ENCODE measurements around the gene FBN1.

Gene FBN1

GRCh38 chr15:48435321-48435720 is 210.2 kb downstream of the FBN1 start:
- Histone ChIP-seq H3K9me3 (replicated peaks; ENCODE audit: low read length) (no peaks in the 10 kb centered on the region), H3K27me3 (ENCODE audit: control insufficient read depth, insufficient read depth, low read length) (no peaks in the 10 kb centered on the region), H3K9ac (ENCODE audit: low read depth, low read length) (no peak overlapping the region), H3K4me1 (ENCODE audit: control insufficient read depth, insufficient read depth, low read length) (peaks cover 19% of the 10 kb centered on the region), H3K4me2 (ENCODE audit: low read length) (no peak overlapping the region), H3K36me3 (ENCODE audit: insufficient read depth, low read length) (peaks cover 92% of the 10 kb centered on the region), H3K4me3 (ENCODE audit: low read length) (no peak overlapping the region)

- Histone ChIP-seq H3K4me1 (ENCODE audit: control insufficient read depth, insufficient read depth, low read length) (peaks cover 11% of the 10 kb centered on the region), H3K4me3 (ENCODE audit: low read length) (no peak overlapping the region), H3K4me2 (ENCODE audit: low read length) (no peak overlapping the region), H3K36me3 (ENCODE audit: insufficient read depth, low read length) (peaks cover 92% of the 10 kb centered on the region), H3K9me3 (replicated peaks; ENCODE audit: low read length) (no peaks in the 10 kb centered on the region), H3K27me3 (ENCODE audit: control insufficient read depth, insufficient read depth, low read length) (no peaks in the 10 kb centered on the region), H3K9ac (ENCODE audit: low read depth, low read length) (no peak overlapping the region)
Measured at GRCh38 chr15:48433226-48433886, 212.2 kb downstream of the FBN1 start.

GRCh38 chr15:48432688-48433087 is 212.8 kb downstream of the FBN1 start:
- Histone ChIP-seq H3K36me3 (ENCODE audit: insufficient read depth, low read length) (peaks cover 92% of the 10 kb centered on the region), H3K27me3 (ENCODE audit: control insufficient read depth, insufficient read depth, low read length) (no peaks in the 10 kb centered on the region), H3K4me2 (ENCODE audit: low read length) (no peak overlapping the region), H3K9ac (ENCODE audit: low read depth, low read length) (no peak overlapping the region), H3K9me3 (replicated peaks; ENCODE audit: low read length) (no peaks in the 10 kb centered on the region), H3K4me3 (ENCODE audit: low read length) (no peak overlapping the region), H3K4me1 (ENCODE audit: control insufficient read depth, insufficient read depth, low read length) (peaks cover 18% of the 10 kb centered on the region)

GRCh38 chr15:48427960-48428547 is 217.5 kb downstream of the FBN1 start:
- H3K4me1 ChIP-seq (ENCODE audit: control insufficient read depth, insufficient read depth, low read length) = peaks cover 19% of the 10 kb centered on the region
- H3K36me3 ChIP-seq (ENCODE audit: insufficient read depth, low read length) = peaks cover 91% of the 10 kb centered on the region
- no peak overlapping the region for H3K4me3 ChIP-seq (ENCODE audit: low read length)
- H3K4me2 ChIP-seq (ENCODE audit: low read length) = no peak overlapping the region
- no peak overlapping the region for H3K9ac ChIP-seq (ENCODE audit: low read depth, low read length)
- no peaks in the 10 kb centered on the region for H3K9me3 ChIP-seq (replicated peaks; ENCODE audit: low read length)
- H3K27me3 ChIP-seq (ENCODE audit: control insufficient read depth, insufficient read depth, low read length) = no peaks in the 10 kb centered on the region

GRCh38 chr15:48427479-48427878 is 218.0 kb downstream of the FBN1 start:
- H3K9me3 ChIP-seq (replicated peaks; ENCODE audit: low read length) = no peaks in the 10 kb centered on the region
- peaks cover 89% of the 10 kb centered on the region for H3K36me3 ChIP-seq (ENCODE audit: insufficient read depth, low read length)
- H3K4me2 ChIP-seq (ENCODE audit: low read length) = no peak overlapping the region
- H3K4me1 ChIP-seq (ENCODE audit: control insufficient read depth, insufficient read depth, low read length) = peaks cover 19% of the 10 kb centered on the region
- H3K27me3 ChIP-seq (ENCODE audit: control insufficient read depth, insufficient read depth, low read length) = no peaks in the 10 kb centered on the region
- H3K4me3 ChIP-seq (ENCODE audit: low read length) = no peak overlapping the region
- no peak overlapping the region for H3K9ac ChIP-seq (ENCODE audit: low read depth, low read length)

GRCh38 chr15:48426941-48427340 is 218.6 kb downstream of the FBN1 start:
- H3K9me3 ChIP-seq (replicated peaks; ENCODE audit: low read length) = no peaks in the 10 kb centered on the region
- H3K4me2 ChIP-seq (ENCODE audit: low read length) = no peak overlapping the region
- peaks cover 19% of the 10 kb centered on the region for H3K4me1 ChIP-seq (ENCODE audit: control insufficient read depth, insufficient read depth, low read length)
- no peak overlapping the region for H3K9ac ChIP-seq (ENCODE audit: low read depth, low read length)
- no peak overlapping the region for H3K4me3 ChIP-seq (ENCODE audit: low read length)
- peaks cover 88% of the 10 kb centered on the region for H3K36me3 ChIP-seq (ENCODE audit: insufficient read depth, low read length)
- no peaks in the 10 kb centered on the region for H3K27me3 ChIP-seq (ENCODE audit: control insufficient read depth, insufficient read depth, low read length)

GRCh38 chr15:48426044-48426443 is 219.5 kb downstream of the FBN1 start:
- Histone ChIP-seq H3K4me2 (ENCODE audit: low read length) (no peak overlapping the region), H3K27me3 (ENCODE audit: control insufficient read depth, insufficient read depth, low read length) (no peaks in the 10 kb centered on the region), H3K4me3 (ENCODE audit: low read length) (no peak overlapping the region), H3K9ac (ENCODE audit: low read depth, low read length) (no peak overlapping the region), H3K36me3 (ENCODE audit: insufficient read depth, low read length) (peaks cover 94% of the 10 kb centered on the region), H3K4me1 (ENCODE audit: control insufficient read depth, insufficient read depth, low read length) (peaks cover 19% of the 10 kb centered on the region), H3K9me3 (replicated peaks; ENCODE audit: low read length) (no peaks in the 10 kb centered on the region)

GRCh38 chr15:48425051-48425450 is 220.5 kb downstream of the FBN1 start:
- no peak overlapping the region for H3K4me3 ChIP-seq (ENCODE audit: low read length)
- H3K27me3 ChIP-seq (ENCODE audit: control insufficient read depth, insufficient read depth, low read length) = no peaks in the 10 kb centered on the region
- peaks cover 19% of the 10 kb centered on the region for H3K4me1 ChIP-seq (ENCODE audit: control insufficient read depth, insufficient read depth, low read length)
- H3K4me2 ChIP-seq (ENCODE audit: low read length) = no peak overlapping the region
- no peaks in the 10 kb centered on the region for H3K9me3 ChIP-seq (replicated peaks; ENCODE audit: low read length)
- no peak overlapping the region for H3K9ac ChIP-seq (ENCODE audit: low read depth, low read length)
- peaks cover 95% of the 10 kb centered on the region for H3K36me3 ChIP-seq (ENCODE audit: insufficient read depth, low read length)

- no peaks in the 10 kb centered on the region for H3K27me3 ChIP-seq (ENCODE audit: control insufficient read depth, insufficient read depth, low read length)
- H3K9ac ChIP-seq (ENCODE audit: low read depth, low read length) = no peak overlapping the region
- no peak overlapping the region for H3K4me2 ChIP-seq (ENCODE audit: low read length)
- H3K4me3 ChIP-seq (ENCODE audit: low read length) = no peak overlapping the region
- no peaks in the 10 kb centered on the region for H3K9me3 ChIP-seq (replicated peaks; ENCODE audit: low read length)
- H3K36me3 ChIP-seq (ENCODE audit: insufficient read depth, low read length) = peaks cover 95% of the 10 kb centered on the region
- peaks cover 19% of the 10 kb centered on the region for H3K4me1 ChIP-seq (ENCODE audit: control insufficient read depth, insufficient read depth, low read length)
Measured at GRCh38 chr15:48423896-48424475, 221.5 kb downstream of the FBN1 start.

GRCh38 chr15:48423342-48423741 is 222.2 kb downstream of the FBN1 start:
- Histone ChIP-seq H3K4me1 (ENCODE audit: control insufficient read depth, insufficient read depth, low read length) (peaks cover 19% of the 10 kb centered on the region), H3K4me2 (ENCODE audit: low read length) (no peak overlapping the region), H3K36me3 (ENCODE audit: insufficient read depth, low read length) (peaks cover 95% of the 10 kb centered on the region), H3K4me3 (ENCODE audit: low read length) (no peak overlapping the region), H3K9me3 (replicated peaks; ENCODE audit: low read length) (no peaks in the 10 kb centered on the region), H3K9ac (ENCODE audit: low read depth, low read length) (no peak overlapping the region), H3K27me3 (ENCODE audit: control insufficient read depth, insufficient read depth, low read length) (no peaks in the 10 kb centered on the region)

- H3K9me3 ChIP-seq (replicated peaks; ENCODE audit: low read length) = no peaks in the 10 kb centered on the region
- H3K4me3 ChIP-seq (ENCODE audit: low read length) = no peak overlapping the region
- peaks cover 12% of the 10 kb centered on the region for H3K4me1 ChIP-seq (ENCODE audit: control insufficient read depth, insufficient read depth, low read length)
- no peak overlapping the region for H3K9ac ChIP-seq (ENCODE audit: low read depth, low read length)
- peaks cover 93% of the 10 kb centered on the region for H3K36me3 ChIP-seq (ENCODE audit: insufficient read depth, low read length)
- H3K27me3 ChIP-seq (ENCODE audit: control insufficient read depth, insufficient read depth, low read length) = no peaks in the 10 kb centered on the region
- no peak overlapping the region for H3K4me2 ChIP-seq (ENCODE audit: low read length)
Measured at GRCh38 chr15:48422401-48422800, 223.1 kb downstream of the FBN1 start.

- H3K4me1 ChIP-seq (ENCODE audit: control insufficient read depth, insufficient read depth, low read length) = peaks cover 6% of the 10 kb centered on the region
- no peak overlapping the region for H3K9ac ChIP-seq (ENCODE audit: low read depth, low read length)
- H3K9me3 ChIP-seq (replicated peaks; ENCODE audit: low read length) = no peaks in the 10 kb centered on the region
- H3K4me3 ChIP-seq (ENCODE audit: low read length) = no peak overlapping the region
- no peaks in the 10 kb centered on the region for H3K27me3 ChIP-seq (ENCODE audit: control insufficient read depth, insufficient read depth, low read length)
- peaks cover 89% of the 10 kb centered on the region for H3K36me3 ChIP-seq (ENCODE audit: insufficient read depth, low read length)
- H3K4me2 ChIP-seq (ENCODE audit: low read length) = no peak overlapping the region
Measured at GRCh38 chr15:48421362-48421761, 224.1 kb downstream of the FBN1 start.
